HepG2 (cell line): Measurements from ENCODE around the gene PRXL2B. TPM values are rescaled to one million over a fixed set of nuclear protein-coding genes. Genes with fewer than 3 reads are reported as not detected.

ENCODE experiments used
- GTF2F1 ChIP-seq: fragments of 150-350 bp; IDR thresholded peaks from 2 replicates; pipeline ENCODE4 v1.6.1; 2014; ENCODE audit warnings: low read length
- GTF3A ChIP-seq: sonication (generic); formaldehyde crosslinking; conservative IDR thresholded peaks from 2 replicates; pipeline ENCODE4 v1.4.0; 2020; ENCODE audit warnings: mild to moderate bottlenecking, missing genetic modification reagents
- HNRNPK ChIP-seq: fragments of 200-400 bp; formaldehyde crosslinking; IDR thresholded peaks from 2 replicates; pipeline ENCODE4 v1.6.1; 2018; ENCODE audit warnings: low read length, low read depth, moderate library complexity, mild to moderate bottlenecking; ENCODE audit not compliant: poor library complexity, severe bottlenecking
- KAT7 ChIP-seq: IDR thresholded peaks from 2 replicates; pipeline ENCODE4 v1.6.1; 2018; ENCODE audit warnings: borderline replicate concordance, missing compliant biosample characterization
- MTA3 ChIP-seq: sonication (generic); formaldehyde crosslinking; IDR thresholded peaks from 2 replicates; pipeline ENCODE4 v1.4.0; 2020; ENCODE audit warnings: missing genetic modification reagents
- TFAP4 ChIP-seq: sonication (generic); IDR thresholded peaks from 2 replicates; pipeline ENCODE4 v1.6.1; 2016; ENCODE audit warnings: low read depth, borderline replicate concordance
- ZBED4 ChIP-seq: sonication (generic); formaldehyde crosslinking; IDR thresholded peaks from 2 replicates; pipeline ENCODE4 v1.4.0; 2020; ENCODE audit warnings: missing genetic modification reagents, borderline replicate concordance
- ZNF180 ChIP-seq: sonication (generic); formaldehyde crosslinking; IDR thresholded peaks from 2 replicates; pipeline ENCODE4 v1.4.0; 2020; ENCODE audit warnings: low read depth, missing genetic modification reagents, borderline replicate concordance
- ZNF569 ChIP-seq: sonication (generic); formaldehyde crosslinking; IDR thresholded peaks from 2 replicates; pipeline ENCODE4 v1.5.0; 2020; ENCODE audit warnings: mild to moderate bottlenecking, missing genetic modification reagents, moderate library complexity, borderline replicate concordance
- ZNF672 ChIP-seq: sonication (generic); formaldehyde crosslinking; IDR thresholded peaks from 2 replicates; pipeline ENCODE4 v1.8.1; 2022; ENCODE audit warnings: missing genetic modification reagents
- ZNF75D ChIP-seq: sonication (generic); formaldehyde crosslinking; IDR thresholded peaks from 2 replicates; pipeline ENCODE4 v1.8.1; 2023; ENCODE audit warnings: missing genetic modification reagents, mild to moderate bottlenecking, borderline replicate concordance
- ZNF761 ChIP-seq: sonication (generic); formaldehyde crosslinking; conservative IDR thresholded peaks from 2 replicates; pipeline ENCODE4 v1.4.0; 2020; ENCODE audit warnings: mild to moderate bottlenecking, missing genetic modification reagents
- polyA plus RNA-seq, 8 experiments: library from polyadenylated mRNA; depleted of rRNA in 3 of 8; stranded (reverse) in 7 of 8; unstranded in 1 of 8; fragments of >200 nt; fragmentation: Illumina TruSeq in 4 of 8; extraction: Trizol in 4 of 8; gene quantifications; 2 replicates each; pipeline versions ENCODE4 v1.2.1 to v1.2.3, GENCODE V29; 2011 to 2016; ENCODE audit warnings: low read depth in 4 of 8, missing spikeins in 1 of 8, mixed read lengths in 1 of 8; ENCODE audit not compliant: insufficient read depth in 1 of 8
- total RNA-seq, 5 experiments: library from RNA; depleted of rRNA; stranded (reverse); fragments of >200 nt; fragmentation: Illumina TruSeq; extraction: Trizol; gene quantifications; 2 replicates each; pipeline ENCODE4 v1.2.3, GENCODE V29; 2016; ENCODE audit warnings: low read depth in 1 of 5
- TF ChIP-seq, protein P1 (sequence below), 2 experiments: sonication (generic) in 1 of 2; formaldehyde crosslinking in 1 of 2; IDR thresholded peaks; 2 replicates each; pipeline versions ENCODE4 v1.5.1 to v1.6.1; 2011 to 2020; ENCODE audit warnings: borderline replicate concordance in 1 of 2, low read depth in 1 of 2, low read length in 1 of 2, mild to moderate bottlenecking in 1 of 2, missing genetic modification reagents in 1 of 2, moderate library complexity in 1 of 2
- TF ChIP-seq, protein P2 (sequence below): sonication (generic); formaldehyde crosslinking; IDR thresholded peaks from 2 replicates; pipeline ENCODE4 v1.4.0; 2020; ENCODE audit warnings: mild to moderate bottlenecking, missing genetic modification reagents
- TF ChIP-seq, protein P3 (sequence below), 2 experiments: sonication (generic) in 1 of 2; formaldehyde crosslinking in 1 of 2; IDR thresholded peaks; 2 replicates each; pipeline versions ENCODE4 v1.4.0 to v1.6.1; 2016 to 2020; ENCODE audit warnings: borderline replicate concordance in 1 of 2, low read depth in 1 of 2, mild to moderate bottlenecking in 1 of 2, missing genetic modification reagents in 1 of 2

Gene PRXL2B
- total and polyA plus RNA-seq, 2 of the 13 experiments (the other 11 are each of a cell fraction or from before 2014, with no cell fraction given): 16.8 to 22.1 TPM

DNA sequence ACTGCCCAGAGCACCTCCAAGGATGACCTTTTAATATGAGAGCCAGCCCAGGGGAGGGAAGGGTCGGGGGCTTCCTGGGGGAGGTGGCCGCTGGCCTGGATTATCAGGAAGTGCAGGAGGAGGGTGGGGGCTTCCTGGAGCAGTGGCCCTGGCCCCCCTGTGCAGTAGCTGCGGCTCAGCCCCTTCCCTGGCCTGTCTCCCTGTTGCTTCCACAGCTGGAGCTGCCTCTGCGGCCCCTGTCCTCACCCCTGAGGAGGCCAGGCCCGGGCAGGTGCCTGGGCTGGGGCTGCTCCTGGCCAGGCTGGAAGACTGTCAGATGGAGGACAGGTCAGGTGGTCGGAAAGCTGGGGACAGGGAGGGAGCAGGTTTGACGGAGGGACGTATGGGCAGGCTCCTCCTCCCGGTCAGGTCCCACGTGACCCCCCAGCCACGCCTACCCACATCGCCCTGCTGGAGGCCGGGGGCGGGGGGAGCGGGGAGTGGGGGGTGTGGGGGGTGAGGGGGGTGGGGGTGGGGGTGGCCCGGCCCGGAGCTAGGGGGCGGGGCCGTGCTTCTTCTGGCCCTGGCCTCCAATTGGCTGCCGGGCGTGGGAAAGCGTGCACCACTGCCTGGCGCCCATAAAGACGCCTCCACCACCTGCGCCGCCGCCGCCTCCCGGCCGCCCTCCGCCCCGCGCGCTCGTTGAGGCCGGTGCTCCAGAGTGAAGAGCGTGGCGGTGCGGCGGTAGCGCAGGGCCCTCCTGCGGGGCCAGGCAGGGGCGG, 40.6 kb upstream of the PRXL2B start (continued):
- TF ChIP-seq HNRNPK (peak; percentile 99), KAT7 (CRISPR knock-in tag) (0 out of 2 replicates have a peak, but pooled peaks have one; percentile 20), ZNF569 (CRISPR knock-in tag) (no peak), ZNF761 (CRISPR knock-in tag) (no peak), GTF3A (no peak), ZBED4 (CRISPR knock-in tag) (no peak), ZNF672 (CRISPR knock-in tag) (no peak), MTA3 (no peak), ZNF180 (CRISPR knock-in tag) (no peak), TFAP4 (no peak; the same call in 1 of the 2 replicates), ZNF75D (CRISPR knock-in tag) (no peak), GTF2F1 (no peak)
- TF ChIP-seq, protein P1, sequence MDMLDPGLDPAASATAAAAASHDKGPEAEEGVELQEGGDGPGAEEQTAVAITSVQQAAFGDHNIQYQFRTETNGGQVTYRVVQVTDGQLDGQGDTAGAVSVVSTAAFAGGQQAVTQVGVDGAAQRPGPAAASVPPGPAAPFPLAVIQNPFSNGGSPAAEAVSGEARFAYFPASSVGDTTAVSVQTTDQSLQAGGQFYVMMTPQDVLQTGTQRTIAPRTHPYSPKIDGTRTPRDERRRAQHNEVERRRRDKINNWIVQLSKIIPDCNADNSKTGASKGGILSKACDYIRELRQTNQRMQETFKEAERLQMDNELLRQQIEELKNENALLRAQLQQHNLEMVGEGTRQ (IDR thresholded peaks at IDR 0.05; ENCODE audit: low read depth, low read length): peak; percentile 89
- TF ChIP-seq, protein P1 (CRISPR knock-in tag; IDR thresholded peaks at IDR 0.05; ENCODE audit: borderline replicate concordance): peak; percentile 79
- TF ChIP-seq, protein P2, sequence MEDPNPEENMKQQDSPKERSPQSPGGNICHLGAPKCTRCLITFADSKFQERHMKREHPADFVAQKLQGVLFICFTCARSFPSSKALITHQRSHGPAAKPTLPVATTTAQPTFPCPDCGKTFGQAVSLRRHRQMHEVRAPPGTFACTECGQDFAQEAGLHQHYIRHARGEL (CRISPR knock-in tag): no peak
- TF ChIP-seq, protein P3, sequence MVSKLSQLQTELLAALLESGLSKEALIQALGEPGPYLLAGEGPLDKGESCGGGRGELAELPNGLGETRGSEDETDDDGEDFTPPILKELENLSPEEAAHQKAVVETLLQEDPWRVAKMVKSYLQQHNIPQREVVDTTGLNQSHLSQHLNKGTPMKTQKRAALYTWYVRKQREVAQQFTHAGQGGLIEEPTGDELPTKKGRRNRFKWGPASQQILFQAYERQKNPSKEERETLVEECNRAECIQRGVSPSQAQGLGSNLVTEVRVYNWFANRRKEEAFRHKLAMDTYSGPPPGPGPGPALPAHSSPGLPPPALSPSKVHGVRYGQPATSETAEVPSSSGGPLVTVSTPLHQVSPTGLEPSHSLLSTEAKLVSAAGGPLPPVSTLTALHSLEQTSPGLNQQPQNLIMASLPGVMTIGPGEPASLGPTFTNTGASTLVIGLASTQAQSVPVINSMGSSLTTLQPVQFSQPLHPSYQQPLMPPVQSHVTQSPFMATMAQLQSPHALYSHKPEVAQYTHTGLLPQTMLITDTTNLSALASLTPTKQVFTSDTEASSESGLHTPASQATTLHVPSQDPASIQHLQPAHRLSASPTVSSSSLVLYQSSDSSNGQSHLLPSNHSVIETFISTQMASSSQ (IDR thresholded peaks at IDR 0.05; ENCODE audit: low read depth): no peak
- TF ChIP-seq, protein P3 (CRISPR knock-in tag; IDR thresholded peaks at IDR 0.05; ENCODE audit: borderline replicate concordance): no peak
